ENCODE data around the gene MKX. TPM values are rescaled to one million over a fixed set of nuclear protein-coding genes. Genes with fewer than 3 reads are reported as not detected.

Gene MKX
- total RNA-seq, 2 donors from 2014 or later = 2.7 to 8.4 TPM

DNA sequence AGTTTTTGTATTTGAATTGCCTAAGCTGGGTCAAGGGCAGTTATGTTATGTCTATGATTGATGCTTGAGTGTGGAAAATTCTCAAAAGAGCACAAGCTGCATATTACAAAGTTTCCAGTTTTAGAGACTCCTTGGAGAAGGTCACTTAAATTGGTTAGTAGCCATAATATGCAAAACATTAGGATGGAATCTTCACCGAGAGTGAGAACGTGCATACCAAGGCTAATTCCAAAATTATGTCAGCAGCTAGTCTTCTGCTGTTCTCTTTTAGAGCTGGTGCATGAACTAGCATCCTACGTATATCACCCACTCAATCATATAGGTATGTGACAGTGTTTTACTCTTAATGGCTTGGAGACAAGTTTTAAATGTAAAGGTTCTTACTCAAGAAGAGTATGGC, 49.2 kb downstream of the MKX start:
- no peaks in the 10 kb centered on the region for H3K36me3 ChIP-seq
- TF ChIP-seq, protein P1, sequence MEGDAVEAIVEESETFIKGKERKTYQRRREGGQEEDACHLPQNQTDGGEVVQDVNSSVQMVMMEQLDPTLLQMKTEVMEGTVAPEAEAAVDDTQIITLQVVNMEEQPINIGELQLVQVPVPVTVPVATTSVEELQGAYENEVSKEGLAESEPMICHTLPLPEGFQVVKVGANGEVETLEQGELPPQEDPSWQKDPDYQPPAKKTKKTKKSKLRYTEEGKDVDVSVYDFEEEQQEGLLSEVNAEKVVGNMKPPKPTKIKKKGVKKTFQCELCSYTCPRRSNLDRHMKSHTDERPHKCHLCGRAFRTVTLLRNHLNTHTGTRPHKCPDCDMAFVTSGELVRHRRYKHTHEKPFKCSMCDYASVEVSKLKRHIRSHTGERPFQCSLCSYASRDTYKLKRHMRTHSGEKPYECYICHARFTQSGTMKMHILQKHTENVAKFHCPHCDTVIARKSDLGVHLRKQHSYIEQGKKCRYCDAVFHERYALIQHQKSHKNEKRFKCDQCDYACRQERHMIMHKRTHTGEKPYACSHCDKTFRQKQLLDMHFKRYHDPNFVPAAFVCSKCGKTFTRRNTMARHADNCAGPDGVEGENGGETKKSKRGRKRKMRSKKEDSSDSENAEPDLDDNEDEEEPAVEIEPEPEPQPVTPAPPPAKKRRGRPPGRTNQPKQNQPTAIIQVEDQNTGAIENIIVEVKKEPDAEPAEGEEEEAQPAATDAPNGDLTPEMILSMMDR (IDR thresholded peaks at IDR 0.05) = no peak
- peaks cover 17 to 37% of the 10 kb centered on the region in 2 donors for H3K4me1 ChIP-seq (ENCODE audit: control insufficient read depth in 1 of 2, low read depth in 2 of 2)
- no peaks in the 10 kb centered on the region for H3K9me3 ChIP-seq
- H3K4me3 ChIP-seq = peak overlapping the region; percentile 9
- H3K27me3 ChIP-seq (replicated peaks; ENCODE audit: insufficient read depth) = no peaks in the 10 kb centered on the region
- no peak for DNase-seq (ENCODE audit: low spot score)
- H3K27ac ChIP-seq = peak overlapping the region in 1 of 2 donors; percentile 46
- no peak for ATAC-seq (ENCODE audit: insufficient number of reproducible peaks, low FRiP score, low read depth)

DNA sequence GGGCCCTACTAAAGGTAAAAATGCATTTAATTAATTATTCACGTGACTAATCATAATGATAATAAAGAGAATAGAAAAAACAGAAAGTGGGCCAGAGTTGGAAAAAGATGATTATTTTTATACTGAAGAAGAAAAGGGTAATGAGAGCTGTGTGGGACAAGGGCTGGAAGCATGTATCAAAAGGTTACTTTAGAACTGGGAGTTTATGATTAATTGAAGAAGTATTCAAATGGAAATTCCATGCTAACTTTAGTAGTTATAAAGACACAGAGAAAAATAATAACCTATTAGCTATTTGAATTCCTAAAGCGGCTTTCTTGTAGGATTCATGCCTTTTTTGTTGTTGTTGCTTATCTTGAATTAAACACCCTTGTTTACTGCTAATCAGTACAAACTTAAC, 49.9 kb downstream of the MKX start:
- H3K9me3 ChIP-seq = no peaks in the 10 kb centered on the region
- TF ChIP-seq, protein P1 (IDR thresholded peaks at IDR 0.05) = no peak
- DNase-seq (ENCODE audit: low spot score) (no peak), ATAC-seq (ENCODE audit: insufficient number of reproducible peaks, low FRiP score, low read depth) (no peak)
- H3K27ac ChIP-seq = peak overlapping the region in 1 of 2 donors; percentile 46
- no peaks in the 10 kb centered on the region for H3K36me3 ChIP-seq
- H3K27me3 ChIP-seq (replicated peaks; ENCODE audit: insufficient read depth) = no peaks in the 10 kb centered on the region
- H3K4me1 ChIP-seq (ENCODE audit: control insufficient read depth in 1 of 2, low read depth in 2 of 2) = peaks cover 17 to 37% of the 10 kb centered on the region in 2 donors
- H3K4me3 ChIP-seq = peak overlapping the region; percentile 9

DNA sequence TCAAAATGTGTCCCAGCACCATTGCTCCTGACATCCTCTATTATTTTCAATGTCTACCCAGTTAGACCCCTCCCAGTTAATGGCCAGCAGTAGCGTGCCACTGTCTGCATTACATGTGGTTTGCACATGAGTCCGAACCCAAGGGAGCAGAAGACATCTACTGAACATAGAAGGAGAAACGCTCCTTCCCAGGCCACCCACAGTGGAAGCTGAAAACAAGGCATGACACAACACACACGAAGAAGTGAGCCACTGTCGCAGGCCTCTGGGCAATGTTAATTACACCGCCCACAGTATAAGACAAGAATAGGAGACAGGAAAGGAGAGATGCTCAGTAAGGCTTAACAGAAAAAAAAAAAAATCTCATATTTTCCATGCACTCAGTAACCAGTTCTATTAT, 50.5 kb downstream of the MKX start:
- no peak for ATAC-seq (ENCODE audit: insufficient number of reproducible peaks, low FRiP score, low read depth)
- no peaks in the 10 kb centered on the region for H3K36me3 ChIP-seq
- DNase-seq (ENCODE audit: low spot score) = no peak
- TF ChIP-seq, protein P1 (IDR thresholded peaks at IDR 0.05) = no peak
- H3K27ac ChIP-seq = peak overlapping the region in 1 of 2 donors; percentile 46
- H3K4me1 ChIP-seq (ENCODE audit: control insufficient read depth in 1 of 2, low read depth in 2 of 2) = peaks cover 17 to 37% of the 10 kb centered on the region in 2 donors
- no peak overlapping the region for H3K4me3 ChIP-seq
- H3K9me3 ChIP-seq = no peaks in the 10 kb centered on the region
- H3K27me3 ChIP-seq (replicated peaks; ENCODE audit: insufficient read depth) = no peaks in the 10 kb centered on the region

DNA sequence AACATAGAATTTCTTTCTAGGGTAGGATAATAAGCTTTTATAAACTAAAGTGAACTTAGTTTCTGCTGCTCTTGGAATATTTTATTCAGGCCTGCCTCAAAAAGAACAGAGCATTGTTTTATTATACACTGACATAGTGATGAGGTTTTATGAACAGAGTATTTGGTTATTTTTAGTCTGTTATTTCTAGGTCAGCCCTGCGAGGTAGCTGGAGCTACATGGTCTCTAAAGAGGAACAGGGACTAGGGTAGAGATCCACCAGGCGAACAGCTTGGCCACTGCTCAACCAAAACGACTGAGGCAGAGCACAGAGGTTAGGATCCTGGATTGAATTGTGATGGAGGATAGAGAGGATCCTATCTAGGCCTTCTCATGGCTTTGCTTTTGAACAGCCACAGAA, 53.0 kb downstream of the MKX start:
- Histone ChIP-seq H3K36me3 (no peaks in the 10 kb centered on the region), H3K4me1 (ENCODE audit: control insufficient read depth in 1 of 2, low read depth in 2 of 2) (peaks cover 19 to 39% of the 10 kb centered on the region in 2 donors), H3K27me3 (replicated peaks; ENCODE audit: insufficient read depth) (no peaks in the 10 kb centered on the region), H3K9me3 (no peaks in the 10 kb centered on the region), H3K27ac (peak overlapping the region; percentile 19 to 46), H3K4me3 (no peak overlapping the region)
- DNase-seq (ENCODE audit: low spot score) (no peak), ATAC-seq (ENCODE audit: insufficient number of reproducible peaks, low FRiP score, low read depth) (no peak)
- TF ChIP-seq, protein P1 (IDR thresholded peaks at IDR 0.05) = no peak

DNA sequence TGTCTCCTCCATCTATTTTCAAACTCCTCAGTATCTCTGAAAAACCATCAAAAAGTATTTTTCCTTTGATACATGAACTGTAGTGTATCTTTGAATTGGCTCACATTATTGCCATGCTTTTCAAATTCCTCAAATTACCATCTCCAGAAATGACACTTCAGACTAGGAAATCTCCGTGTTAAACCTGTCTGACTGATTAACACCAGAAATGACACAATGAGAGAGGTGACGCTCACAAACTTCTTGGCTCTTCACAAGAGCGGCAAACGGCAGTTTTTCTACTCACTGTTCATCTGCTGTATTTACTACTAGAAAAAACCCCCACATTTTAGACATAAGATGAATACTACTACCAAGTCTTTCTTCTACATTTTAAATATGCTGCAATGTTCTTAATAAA, 56.6 kb downstream of the MKX start:
- Histone ChIP-seq H3K36me3 (no peaks in the 10 kb centered on the region), H3K4me3 (no peak overlapping the region), H3K27ac (no peak overlapping the region), H3K4me1 (ENCODE audit: control insufficient read depth in 1 of 2, low read depth in 2 of 2) (peaks cover 6 to 28% of the 10 kb centered on the region in 2 donors), H3K27me3 (replicated peaks; ENCODE audit: insufficient read depth) (no peaks in the 10 kb centered on the region), H3K9me3 (no peaks in the 10 kb centered on the region)
- TF ChIP-seq, protein P1 (IDR thresholded peaks at IDR 0.05) = no peak
- no peak for DNase-seq (ENCODE audit: low spot score)
- ATAC-seq (ENCODE audit: insufficient number of reproducible peaks, low FRiP score, low read depth) = no peak

Data from thoracic aorta (tissue), 2 donors.